Measurements from ENCODE around the gene SZT2. TPM values are rescaled to one million over a fixed set of nuclear protein-coding genes. Genes with fewer than 3 reads are reported as not detected.
A peak's percentile ranks its signal among the peaks of the same experiment; 100 is the strongest.

The SZT2 gene
- total and polyA plus RNA-seq, 10 of the 15 experiments (the other 5 are each of a cell fraction or from before 2014, with no cell fraction given), result 1.4 to 38.3 (median 12.7) TPM

DNA sequence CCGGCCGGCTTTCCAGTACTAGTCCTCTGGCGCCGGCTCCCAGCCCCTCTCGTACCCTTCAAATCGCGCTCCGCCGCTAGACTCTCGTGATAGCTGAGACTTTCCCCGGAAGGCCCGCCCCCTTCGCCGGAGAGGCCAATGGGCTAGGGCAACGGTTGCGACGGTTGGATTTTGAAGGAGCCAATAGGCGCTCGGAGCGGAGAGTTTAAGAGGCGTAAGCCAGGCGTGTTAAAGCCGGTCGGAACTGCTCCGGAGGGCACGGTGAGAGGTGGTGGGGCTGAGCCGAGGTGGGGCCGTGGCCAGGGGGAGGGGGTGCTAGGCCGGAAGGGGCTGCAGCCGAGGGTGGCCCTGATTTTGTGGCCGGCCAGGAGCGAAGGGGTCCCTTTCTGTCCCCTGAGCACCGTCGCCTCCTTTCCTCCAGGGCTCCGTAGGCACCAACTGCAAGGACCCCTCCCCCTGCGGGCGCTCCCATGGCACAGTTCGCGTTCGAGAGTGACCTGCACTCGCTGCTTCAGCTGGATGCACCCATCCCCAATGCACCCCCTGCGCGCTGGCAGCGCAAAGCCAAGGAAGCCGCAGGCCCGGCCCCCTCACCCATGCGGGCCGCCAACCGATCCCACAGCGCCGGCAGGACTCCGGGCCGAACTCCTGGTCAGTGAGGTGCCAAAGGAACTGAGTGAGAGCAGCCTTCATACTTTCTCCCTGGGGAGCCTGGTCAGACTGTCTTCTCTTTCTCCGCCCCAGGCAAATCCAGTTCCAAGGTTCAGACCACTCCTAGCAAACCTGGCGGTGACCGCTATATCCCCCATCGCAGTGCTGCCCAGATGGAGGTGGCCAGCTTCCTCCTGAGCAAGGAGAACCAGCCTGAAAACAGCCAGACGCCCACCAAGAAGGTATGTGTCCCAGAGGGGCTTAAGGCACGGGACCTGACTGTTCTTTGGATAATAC, 30.7 kb upstream of the SZT2 start, which contains the start of gene CDC20 (continued):
- TF ChIP-seq FOS (IDR thresholded peaks at IDR 0.05; ENCODE audit: borderline replicate concordance, extremely low read depth, insufficient read length) (peak; percentile 46), POLR2AphosphoS5 (IDR thresholded peaks at IDR 0.05; ENCODE audit: low read length) (peak; percentile 58; the same call in 1 of the 2 replicates), SPI1 (IDR thresholded peaks at IDR 0.05; ENCODE audit: borderline replicate concordance, insufficient read depth, low read depth, low read length) (no peak), CHD4 (IDR thresholded peaks at IDR 0.05) (no peak), SP1 (IDR thresholded peaks at IDR 0.05; ENCODE audit: low read depth, low read length) (peak; percentile 95), RB1 (IDR thresholded peaks at IDR 0.05; ENCODE audit: borderline replicate concordance) (no peak), ZNF217 (IDR thresholded peaks at IDR 0.05) (no peak), ZBED1 (IDR thresholded peaks at IDR 0.05; ENCODE audit: borderline replicate concordance) (no peak; the same call in 1 of the 2 replicates), IRF4 (IDR thresholded peaks at IDR 0.05; ENCODE audit: low read depth, low read length) (no peak), RELA (IDR thresholded peaks at IDR 0.05; ENCODE audit: borderline replicate concordance, partially characterized antibody) (no peak), REST (IDR thresholded peaks at IDR 0.05; ENCODE audit: low read depth, low read length) (no peak)
- TF ChIP-seq, protein P1, sequence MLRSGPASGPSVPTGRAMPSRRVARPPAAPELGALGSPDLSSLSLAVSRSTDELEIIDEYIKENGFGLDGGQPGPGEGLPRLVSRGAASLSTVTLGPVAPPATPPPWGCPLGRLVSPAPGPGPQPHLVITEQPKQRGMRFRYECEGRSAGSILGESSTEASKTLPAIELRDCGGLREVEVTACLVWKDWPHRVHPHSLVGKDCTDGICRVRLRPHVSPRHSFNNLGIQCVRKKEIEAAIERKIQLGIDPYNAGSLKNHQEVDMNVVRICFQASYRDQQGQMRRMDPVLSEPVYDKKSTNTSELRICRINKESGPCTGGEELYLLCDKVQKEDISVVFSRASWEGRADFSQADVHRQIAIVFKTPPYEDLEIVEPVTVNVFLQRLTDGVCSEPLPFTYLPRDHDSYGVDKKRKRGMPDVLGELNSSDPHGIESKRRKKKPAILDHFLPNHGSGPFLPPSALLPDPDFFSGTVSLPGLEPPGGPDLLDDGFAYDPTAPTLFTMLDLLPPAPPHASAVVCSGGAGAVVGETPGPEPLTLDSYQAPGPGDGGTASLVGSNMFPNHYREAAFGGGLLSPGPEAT (IDR thresholded peaks at IDR 0.05; ENCODE audit: low read depth), result peak; percentile 43; the same call in 1 of the 2 replicates
- TF ChIP-seq, protein P2, sequence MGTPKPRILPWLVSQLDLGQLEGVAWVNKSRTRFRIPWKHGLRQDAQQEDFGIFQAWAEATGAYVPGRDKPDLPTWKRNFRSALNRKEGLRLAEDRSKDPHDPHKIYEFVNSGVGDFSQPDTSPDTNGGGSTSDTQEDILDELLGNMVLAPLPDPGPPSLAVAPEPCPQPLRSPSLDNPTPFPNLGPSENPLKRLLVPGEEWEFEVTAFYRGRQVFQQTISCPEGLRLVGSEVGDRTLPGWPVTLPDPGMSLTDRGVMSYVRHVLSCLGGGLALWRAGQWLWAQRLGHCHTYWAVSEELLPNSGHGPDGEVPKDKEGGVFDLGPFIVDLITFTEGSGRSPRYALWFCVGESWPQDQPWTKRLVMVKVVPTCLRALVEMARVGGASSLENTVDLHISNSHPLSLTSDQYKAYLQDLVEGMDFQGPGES (IDR thresholded peaks at IDR 0.05), result peak; percentile 84; the same call in 1 of the 2 replicates
- TF ChIP-seq, protein P3, sequence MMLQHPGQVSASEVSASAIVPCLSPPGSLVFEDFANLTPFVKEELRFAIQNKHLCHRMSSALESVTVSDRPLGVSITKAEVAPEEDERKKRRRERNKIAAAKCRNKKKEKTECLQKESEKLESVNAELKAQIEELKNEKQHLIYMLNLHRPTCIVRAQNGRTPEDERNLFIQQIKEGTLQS (IDR thresholded peaks at IDR 0.05; ENCODE audit: borderline replicate concordance, extremely low read depth, low read depth, low read length), result no peak
- TF ChIP-seq, protein P4, sequence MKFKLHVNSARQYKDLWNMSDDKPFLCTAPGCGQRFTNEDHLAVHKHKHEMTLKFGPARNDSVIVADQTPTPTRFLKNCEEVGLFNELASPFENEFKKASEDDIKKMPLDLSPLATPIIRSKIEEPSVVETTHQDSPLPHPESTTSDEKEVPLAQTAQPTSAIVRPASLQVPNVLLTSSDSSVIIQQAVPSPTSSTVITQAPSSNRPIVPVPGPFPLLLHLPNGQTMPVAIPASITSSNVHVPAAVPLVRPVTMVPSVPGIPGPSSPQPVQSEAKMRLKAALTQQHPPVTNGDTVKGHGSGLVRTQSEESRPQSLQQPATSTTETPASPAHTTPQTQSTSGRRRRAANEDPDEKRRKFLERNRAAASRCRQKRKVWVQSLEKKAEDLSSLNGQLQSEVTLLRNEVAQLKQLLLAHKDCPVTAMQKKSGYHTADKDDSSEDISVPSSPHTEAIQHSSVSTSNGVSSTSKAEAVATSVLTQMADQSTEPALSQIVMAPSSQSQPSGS (IDR thresholded peaks at IDR 0.05; ENCODE audit: low read length), result no peak
- TF ChIP-seq, protein P5, sequence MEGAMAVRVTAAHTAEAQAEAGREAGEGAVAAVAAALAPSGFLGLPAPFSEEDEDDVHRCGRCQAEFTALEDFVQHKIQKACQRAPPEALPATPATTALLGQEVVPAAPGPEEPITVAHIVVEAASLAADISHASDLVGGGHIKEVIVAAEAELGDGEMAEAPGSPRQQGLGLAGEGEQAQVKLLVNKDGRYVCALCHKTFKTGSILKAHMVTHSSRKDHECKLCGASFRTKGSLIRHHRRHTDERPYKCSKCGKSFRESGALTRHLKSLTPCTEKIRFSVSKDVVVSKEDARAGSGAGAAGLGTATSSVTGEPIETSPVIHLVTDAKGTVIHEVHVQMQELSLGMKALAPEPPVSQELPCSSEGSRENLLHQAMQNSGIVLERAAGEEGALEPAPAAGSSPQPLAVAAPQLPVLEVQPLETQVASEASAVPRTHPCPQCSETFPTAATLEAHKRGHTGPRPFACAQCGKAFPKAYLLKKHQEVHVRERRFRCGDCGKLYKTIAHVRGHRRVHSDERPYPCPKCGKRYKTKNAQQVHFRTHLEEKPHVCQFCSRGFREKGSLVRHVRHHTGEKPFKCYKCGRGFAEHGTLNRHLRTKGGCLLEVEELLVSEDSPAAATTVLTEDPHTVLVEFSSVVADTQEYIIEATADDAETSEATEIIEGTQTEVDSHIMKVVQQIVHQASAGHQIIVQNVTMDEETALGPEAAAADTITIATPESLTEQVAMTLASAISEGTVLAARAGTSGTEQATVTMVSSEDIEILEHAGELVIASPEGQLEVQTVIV (IDR thresholded peaks at IDR 0.05; ENCODE audit: borderline replicate concordance, partially characterized antibody), result no peak

Data from GM12878 (cell line).